Measurements from ENCODE around the gene IL2RG.

The IL2RG gene

GRCh38 chrX:71068044-71068918, 43.1 kb downstream of the IL2RG start, which contains the start of gene SNX12:
Gene SNX12 (minus strand): TSS chrX:71068334. CDS start chrX:71068306, 28 bp downstream.
- peak; percentile 95 for DNase-seq (ENCODE audit: low spot score)

DNA sequence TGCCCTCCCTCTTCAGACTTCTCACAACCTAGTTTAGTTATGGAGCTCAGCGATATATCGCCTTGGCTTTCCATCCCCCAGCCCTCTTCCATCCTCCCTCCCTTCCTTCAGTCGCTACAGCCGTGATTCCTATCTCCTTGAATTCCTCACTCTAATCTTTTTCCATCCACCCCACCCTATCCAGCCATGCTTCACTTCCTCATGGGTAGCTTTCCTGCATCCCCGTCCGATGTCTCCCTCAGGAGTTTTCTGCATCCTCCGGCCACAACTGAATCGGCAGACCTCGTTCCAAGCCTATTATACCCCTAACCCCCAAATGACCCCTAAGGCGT, 43.7 kb downstream of the IL2RG start:
- DNase-seq (ENCODE audit: low spot score) = no peak

DNA sequence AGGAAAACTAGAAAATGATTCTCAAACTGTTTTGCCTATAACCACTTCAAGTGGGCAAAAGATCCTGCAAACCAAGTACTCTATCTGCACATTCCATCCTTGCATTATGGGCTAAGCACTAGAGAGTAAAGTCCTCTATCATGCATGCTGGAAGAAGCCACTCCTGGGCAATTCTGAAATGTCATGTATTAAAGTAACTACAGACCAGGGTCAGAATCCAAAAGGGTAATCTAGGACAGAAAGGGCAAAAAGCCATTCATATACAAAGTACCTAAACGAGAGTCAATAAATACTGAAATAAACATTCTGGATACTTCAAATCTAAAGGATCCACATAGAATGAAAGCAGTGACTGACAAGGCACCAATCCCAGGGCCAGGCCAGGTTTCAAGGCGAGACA, 44.3 kb downstream of the IL2RG start:
- DNase-seq (ENCODE audit: low spot score) = no peak

DNA sequence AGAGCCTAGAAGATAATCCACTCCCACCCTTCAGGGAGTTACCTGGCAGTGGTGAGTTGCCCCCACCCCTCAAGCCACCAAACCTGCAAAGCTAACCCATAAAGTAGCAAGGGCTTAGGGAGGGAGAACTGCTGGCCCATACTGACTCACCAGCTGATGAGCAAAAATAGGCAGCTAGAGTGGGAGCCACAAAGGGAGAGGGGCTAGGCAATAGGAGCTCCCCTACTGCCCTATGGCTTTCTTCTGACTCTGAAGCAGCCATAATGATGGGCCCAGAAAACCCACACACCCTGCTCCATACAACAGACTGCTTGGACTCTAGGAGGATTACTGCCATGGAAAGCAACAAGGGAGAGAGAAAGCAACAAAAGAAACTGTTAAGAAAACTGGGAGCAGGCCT, 51.2 kb downstream of the IL2RG start:
- DNase-seq (ENCODE audit: low spot score) = no peak

DNA sequence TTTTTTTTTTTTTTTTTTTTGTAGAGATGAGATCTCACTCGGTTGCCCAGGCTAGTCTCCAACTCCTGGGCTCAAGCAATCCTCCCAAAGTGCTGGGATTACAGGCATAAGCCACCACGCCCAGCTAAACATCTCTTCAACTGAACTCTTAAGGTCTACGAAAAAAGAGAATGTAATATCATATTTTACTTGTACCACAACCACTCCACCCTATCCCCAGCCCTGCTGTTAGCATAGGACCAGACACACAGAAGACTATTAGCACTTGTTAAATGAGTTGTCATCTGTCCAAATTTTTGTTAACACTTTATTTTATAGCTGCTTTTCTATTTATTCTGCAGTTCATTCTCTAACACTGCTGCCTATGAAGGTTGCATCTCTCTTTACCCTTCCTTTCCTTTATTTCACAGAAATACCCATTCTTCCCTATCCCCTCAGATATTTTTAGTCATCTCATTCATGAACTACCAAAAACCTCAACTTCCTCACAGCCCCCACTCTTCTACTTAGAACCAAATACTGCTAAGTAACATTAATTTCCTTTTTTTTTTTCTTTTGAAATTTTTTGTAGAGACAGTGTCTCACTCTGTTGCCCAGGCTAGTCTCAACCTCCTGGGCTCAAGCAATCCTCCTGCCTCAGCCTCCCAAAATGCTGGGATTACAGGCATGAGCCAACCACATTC, 53.4 kb downstream of the IL2RG start:
- no peak for DNase-seq (ENCODE audit: low spot score)

Small RNA genes lying within 50 kb of the gene (small RNA-seq; reads per million reads assigned to genes)
- gene CXorf65 = 0 to 0.09 reads per million in 2 experiments
